ENCODE results near the gene FIGLA.

GRCh38 chr2:70832386-70832785 is 41.9 kb upstream of the FIGLA start:
- TF ChIP-seq CTCF (IDR thresholded peaks at IDR 0.05 in 8 of 11, conservative IDR thresholded peaks at IDR 0.05 in 3 of 11): no peak
- no peak for TF ChIP-seq POLR2A (IDR thresholded peaks at IDR 0.05)
